Fibroblast of skin of back (primary cell): ENCODE data around the gene BRICD5.
A peak's percentile ranks its signal among the peaks of the same experiment; 100 is the strongest.

Experiments
- DNase-seq: peaks from one replicate; pipeline ENCODE4 v3.0.0-alpha.2; 2013

BRICD5 gene

GRCh38 chr16:2196981-2197511 is 13.6 kb downstream of the BRICD5 start:
- no peak for DNase-seq

GRCh38 chr16:2196162-2196980 is 14.3 kb downstream of the BRICD5 start, which contains the start of gene CASKIN1:
CASKIN1 (minus strand) TSS chr16:2196605; CDS start chr16:2196432, 173 bp downstream.
- no peak for DNase-seq

GRCh38 chr16:2195322-2196161 is 15.1 kb downstream of the BRICD5 start:
- no peak for DNase-seq

GRCh38 chr16:2194852-2195321 is 15.8 kb downstream of the BRICD5 start:
- DNase-seq: peak; percentile 17

- DNase-seq: peak; percentile 37
Measured at GRCh38 chr16:2194166-2194834, 16.4 kb downstream of the BRICD5 start.

GRCh38 chr16:2191446-2191706 is 19.3 kb downstream of the BRICD5 start:
- no peak for DNase-seq

GRCh38 chr16:2190659-2191445 is 19.8 kb downstream of the BRICD5 start:
- DNase-seq: no peak

- no peak for DNase-seq
Measured at GRCh38 chr16:2190002-2190658, 20.5 kb downstream of the BRICD5 start.

- DNase-seq: no peak
Measured at GRCh38 chr16:2189252-2189893, 21.3 kb downstream of the BRICD5 start.

- no peak for DNase-seq
Measured at GRCh38 chr16:2188395-2188794, 22.3 kb downstream of the BRICD5 start.

- DNase-seq: no peak
Measured at GRCh38 chr16:2187212-2187611, 23.5 kb downstream of the BRICD5 start.

- no peak for DNase-seq
Measured at GRCh38 chr16:2186505-2186904, 24.2 kb downstream of the BRICD5 start.

- DNase-seq: no peak
Measured at GRCh38 chr16:2186064-2186463, 24.6 kb downstream of the BRICD5 start.

- DNase-seq: no peak
Measured at GRCh38 chr16:2184962-2185361, 25.7 kb downstream of the BRICD5 start.

GRCh38 chr16:2184346-2184745 is 26.3 kb downstream of the BRICD5 start:
- DNase-seq: no peak

GRCh38 chr16:2183671-2184070 is 27.0 kb downstream of the BRICD5 start:
- no peak for DNase-seq

- no peak for DNase-seq
Measured at GRCh38 chr16:2181952-2182351, 28.7 kb downstream of the BRICD5 start.

- DNase-seq: no peak
Measured at GRCh38 chr16:2180962-2181923, 29.4 kb downstream of the BRICD5 start.

- no peak for DNase-seq
Measured at GRCh38 chr16:2180461-2180860, 30.2 kb downstream of the BRICD5 start.

GRCh38 chr16:2179576-2179975 is 31.1 kb downstream of the BRICD5 start:
- DNase-seq: no peak
